ENCODE measurements around the gene BSG.

DNA sequence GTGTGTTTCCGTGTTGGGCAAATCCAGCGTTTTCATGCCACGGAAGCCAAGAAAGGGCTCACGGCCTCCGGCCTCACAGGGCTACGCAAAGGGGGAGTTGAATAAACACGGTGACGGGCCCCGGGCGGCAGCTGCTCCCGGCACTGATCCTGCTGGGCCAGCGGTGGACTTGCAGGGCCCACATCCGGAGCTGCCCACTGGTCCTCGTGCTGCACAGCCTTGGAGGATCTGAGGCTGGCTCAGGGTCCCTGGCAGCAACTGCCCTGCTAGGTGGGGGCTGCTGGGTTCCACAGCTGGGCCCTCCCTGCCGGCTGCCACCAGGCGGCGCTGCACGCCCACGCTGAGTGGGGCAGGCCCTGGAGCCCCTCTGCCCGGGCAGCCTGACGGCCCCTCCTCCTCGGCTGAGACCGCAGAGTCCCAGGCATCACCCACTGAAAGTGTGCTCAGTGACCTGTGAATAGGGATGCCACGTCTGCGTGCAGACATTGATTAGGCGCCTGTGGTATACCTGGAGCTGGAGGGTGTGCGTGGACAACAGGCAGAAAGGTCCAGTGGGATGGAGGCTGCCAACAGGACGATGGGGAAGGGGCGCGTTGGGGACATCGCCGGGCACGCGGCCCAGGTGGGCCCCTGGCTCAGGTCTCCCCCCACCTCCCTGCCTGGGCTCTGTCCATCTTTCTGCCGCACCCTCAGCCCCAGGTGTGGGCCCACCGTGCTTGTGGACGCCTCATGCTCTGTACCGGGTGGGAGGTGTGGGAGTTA lies 12.0 kb downstream of the BSG start:
- TF ChIP-seq, protein P1, sequence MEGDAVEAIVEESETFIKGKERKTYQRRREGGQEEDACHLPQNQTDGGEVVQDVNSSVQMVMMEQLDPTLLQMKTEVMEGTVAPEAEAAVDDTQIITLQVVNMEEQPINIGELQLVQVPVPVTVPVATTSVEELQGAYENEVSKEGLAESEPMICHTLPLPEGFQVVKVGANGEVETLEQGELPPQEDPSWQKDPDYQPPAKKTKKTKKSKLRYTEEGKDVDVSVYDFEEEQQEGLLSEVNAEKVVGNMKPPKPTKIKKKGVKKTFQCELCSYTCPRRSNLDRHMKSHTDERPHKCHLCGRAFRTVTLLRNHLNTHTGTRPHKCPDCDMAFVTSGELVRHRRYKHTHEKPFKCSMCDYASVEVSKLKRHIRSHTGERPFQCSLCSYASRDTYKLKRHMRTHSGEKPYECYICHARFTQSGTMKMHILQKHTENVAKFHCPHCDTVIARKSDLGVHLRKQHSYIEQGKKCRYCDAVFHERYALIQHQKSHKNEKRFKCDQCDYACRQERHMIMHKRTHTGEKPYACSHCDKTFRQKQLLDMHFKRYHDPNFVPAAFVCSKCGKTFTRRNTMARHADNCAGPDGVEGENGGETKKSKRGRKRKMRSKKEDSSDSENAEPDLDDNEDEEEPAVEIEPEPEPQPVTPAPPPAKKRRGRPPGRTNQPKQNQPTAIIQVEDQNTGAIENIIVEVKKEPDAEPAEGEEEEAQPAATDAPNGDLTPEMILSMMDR (tag by site-specific recombination; IDR thresholded peaks at IDR 0.05): peak; percentile 93
- TF ChIP-seq ZNF707 (tag by site-specific recombination; IDR thresholded peaks at IDR 0.05) (no peak), ZNF510 (tag by site-specific recombination; IDR thresholded peaks at IDR 0.05; ENCODE audit: insufficient replicate concordance) (no peak)
